ENCODE data around the gene ITGB3BP. TPM values are rescaled to one million over a fixed set of nuclear protein-coding genes. Genes with fewer than 3 reads are reported as not detected.

Gene ITGB3BP
- total and polyA plus RNA-seq, 2 of the 13 experiments (the other 11 are each of a cell fraction or from before 2014, with no cell fraction given) = 19.0 to 46.5 TPM

- TF ChIP-seq ZNF781 (CRISPR knock-in tag; IDR thresholded peaks at IDR 0.05; ENCODE audit: borderline replicate concordance, not compliant biosample characterization) (peak; percentile 86), ZNF703 (CRISPR knock-in tag; IDR thresholded peaks at IDR 0.05; ENCODE audit: borderline replicate concordance) (no peak), SATB2 (CRISPR knock-in tag; IDR thresholded peaks at IDR 0.05) (peak; percentile 60; the same call in 1 of the 2 replicates), ZFX (CRISPR knock-in tag; IDR thresholded peaks at IDR 0.05; ENCODE audit: low read depth) (peak; percentile 91), TGIF2 (CRISPR knock-in tag; IDR thresholded peaks at IDR 0.05) (peak; percentile 81), ZNF770 (CRISPR knock-in tag; IDR thresholded peaks at IDR 0.05) (no peak; the same call in 1 of the 2 replicates), BCL6 (CRISPR knock-in tag; IDR thresholded peaks at IDR 0.05) (peak; percentile 62), MXD3 (CRISPR knock-in tag; IDR thresholded peaks at IDR 0.05) (peak; percentile 75), PLSCR1 (CRISPR knock-in tag; IDR thresholded peaks at IDR 0.05; ENCODE audit: borderline replicate concordance) (no peak), ZNF20 (CRISPR knock-in tag; IDR thresholded peaks at IDR 0.05) (no peak), ZNF605 (CRISPR knock-in tag; IDR thresholded peaks at IDR 0.05) (peak; percentile 73; the same call in 1 of the 2 replicates), ZNF263 (CRISPR knock-in tag; IDR thresholded peaks at IDR 0.05) (peak; percentile 56), FOXK1 (CRISPR knock-in tag; IDR thresholded peaks at IDR 0.05; ENCODE audit: borderline replicate concordance, low read depth) (peak; percentile 90), MTERF4 (CRISPR knock-in tag; IDR thresholded peaks at IDR 0.05) (0 out of 2 replicates have a peak, but pooled peaks have one; percentile 50), IRX3 (CRISPR knock-in tag; IDR thresholded peaks at IDR 0.05; ENCODE audit: borderline replicate concordance, low read depth) (no peak; the same call in 1 of the 2 replicates), FOXO1 (CRISPR knock-in tag; IDR thresholded peaks at IDR 0.05) (peak; percentile 50; the same call in 1 of the 2 replicates), TOPORS (CRISPR knock-in tag; IDR thresholded peaks at IDR 0.05) (peak; percentile 81), ZNF629 (CRISPR knock-in tag; conservative IDR thresholded peaks at IDR 0.05) (0 out of 2 replicates have a peak, but pooled peaks have one; percentile 15), FOSL1 (CRISPR knock-in tag; IDR thresholded peaks at IDR 0.05; ENCODE audit: borderline replicate concordance) (no peak), PRDM15 (CRISPR knock-in tag; IDR thresholded peaks at IDR 0.05) (no peak), ZBTB1 (CRISPR knock-in tag; IDR thresholded peaks at IDR 0.05; ENCODE audit: borderline replicate concordance) (no peak; the same call in 1 of the 2 replicates)
Observed at GRCh38 chr1:63522891-63523728, at the start of gene ITGB3BP, which contains the start of gene EFCAB7 (continued).
